ENCODE data around the gene NT5M. TPM values are rescaled to one million over a fixed set of nuclear protein-coding genes. Genes with fewer than 3 reads are reported as not detected.

Gene NT5M
- polyA plus RNA-seq, 2 of the 4 experiments (the other 2 are of a cell fraction), result 5.3 to 5.9 TPM

- TF ChIP-seq HEYL (CRISPR knock-in tag; IDR thresholded peaks at IDR 0.05) (no peak), FOXS1 (CRISPR knock-in tag; IDR thresholded peaks at IDR 0.05) (no peak)
These were observed 81.1 kb downstream of the NT5M start (continued) for GRCh38 chr17:17384291-17384615.

GRCh38 chr17:17384961-17385360 lies 81.8 kb downstream of the NT5M start:
- TF ChIP-seq POLR2A (IDR thresholded peaks at IDR 0.05; ENCODE audit: low read length) (0 out of 2 replicates have a peak, but pooled peaks have one; percentile 15), ZFP36 (IDR thresholded peaks at IDR 0.05; ENCODE audit: borderline replicate concordance, partially characterized antibody) (no peak)
- POLR2A ChIA-PET, result no interaction called here
- DNase-seq (ENCODE audit: low read depth in 1 of 2, low spot score in 1 of 2), result no peak
- CTCF ChIA-PET, result interaction anchor here (0.9 to 3.0 kb wide), 4 partner anchors 14 to 257 kb away, joined by 4 to 9 read pairs (median 6); partner anchors contain the start of gene RASD1
- no peak for FAIRE-seq
- 77% methylated on average over 8 of the region's 8 CpGs for WGBS (ENCODE audit: missing lambda C conversion rate)
- Histone ChIP-seq H3K4me1 (no peaks in the 10 kb centered on the region), H3K27ac (no peak overlapping the region), H3K9me3 (no peaks in the 10 kb centered on the region), H3K4me3 (no peak overlapping the region), H3K4me2 (no peak overlapping the region)
- ATAC-seq, result no peak

- POLR2A ChIA-PET, result no interaction called here
These were observed 82.3 kb downstream of the NT5M start for GRCh38 chr17:17385491-17385890.

GRCh38 chr17:17386094-17386800 lies 83.1 kb downstream of the NT5M start:
- H3K4me1 ChIP-seq, result no peaks in the 10 kb centered on the region
- ChIA-PET POLR2A (no interaction called here), CTCF (interaction anchor here (0.5 to 3.0 kb wide), 7 partner anchors 10 to 256 kb away, joined by 3 to 9 read pairs (median 5); partner anchors contain the start of gene RASD1)
- no peak for DNase-seq (ENCODE audit: low read depth in 1 of 2, low spot score in 1 of 2)
- no peak for FAIRE-seq
- ATAC-seq, result no peak
- H3K27ac ChIP-seq, result no peak overlapping the region
- WGBS (ENCODE audit: missing lambda C conversion rate), result 69% methylated on average over 14 of the region's 15 CpGs
- no peak overlapping the region for H3K4me3 ChIP-seq
- H3K9me3 ChIP-seq, result no peaks in the 10 kb centered on the region
- H3K4me2 ChIP-seq, result no peak overlapping the region
- TF ChIP-seq MAX (IDR thresholded peaks at IDR 0.05), result no peak
- no peak for TF ChIP-seq RNF2 (IDR thresholded peaks at IDR 0.05; ENCODE audit: borderline replicate concordance, low read depth)
- no peak for TF ChIP-seq POLR2AphosphoS2 (conservative IDR thresholded peaks at IDR 0.05; ENCODE audit: low read length)
- no peak for TF ChIP-seq CBX2 (IDR thresholded peaks at IDR 0.05; ENCODE audit: borderline replicate concordance, low read depth)
- TF ChIP-seq ZSCAN20 (CRISPR knock-in tag; IDR thresholded peaks at IDR 0.05), result no peak
- no peak for TF ChIP-seq NPAS2 (CRISPR knock-in tag; IDR thresholded peaks at IDR 0.05; ENCODE audit: borderline replicate concordance)
- no peak for TF ChIP-seq PHF8 (IDR thresholded peaks at IDR 0.05; ENCODE audit: borderline replicate concordance, low read depth)
- no peak for TF ChIP-seq FOXS1 (CRISPR knock-in tag; IDR thresholded peaks at IDR 0.05)
- no peak for TF ChIP-seq HES2 (IDR thresholded peaks at IDR 0.05)
- TF ChIP-seq CHD4 (IDR thresholded peaks at IDR 0.05; ENCODE audit: borderline replicate concordance), result no peak
- no peak for TF ChIP-seq EP300 (IDR thresholded peaks at IDR 0.05)
- TF ChIP-seq TP53 (CRISPR knock-in tag; IDR thresholded peaks at IDR 0.05), result no peak

More at GRCh38 chr17:17385491-17385890, 82.3 kb downstream of the NT5M start:
- TF ChIP-seq RCOR1 (IDR thresholded peaks at IDR 0.05; ENCODE audit: low read depth, low read length) (no peak), MAFK (IDR thresholded peaks at IDR 0.05; ENCODE audit: partially characterized antibody) (peak; percentile 82), HMGXB4 (CRISPR knock-in tag; IDR thresholded peaks at IDR 0.05; ENCODE audit: borderline replicate concordance) (no peak)
- Histone ChIP-seq H3K4me3 (no peak overlapping the region), H3K4me1 (no peaks in the 10 kb centered on the region), H3K9me3 (no peaks in the 10 kb centered on the region), H3K27ac (no peak overlapping the region), H3K4me2 (no peak overlapping the region)
- FAIRE-seq (no peak), DNase-seq (ENCODE audit: low read depth in 1 of 2, low spot score in 1 of 2) (no peak), ATAC-seq (no peak)
- CTCF ChIA-PET, result interaction anchor here (0.9 to 3.0 kb wide), 5 partner anchors 14 to 256 kb away, joined by 4 to 9 read pairs (median 7); partner anchors contain the start of gene RASD1
- WGBS (ENCODE audit: missing lambda C conversion rate), result 84% methylated on average over 11 of the region's 11 CpGs
